Activated B cell treated with CpG ODN at 0.5 μM for 24 hours (primary cell): ENCODE data around the gene GBA2. TPM values are rescaled to one million over a fixed set of nuclear protein-coding genes. Genes with fewer than 3 reads are reported as not detected.

Source experiments
- ATAC-seq: fragments of 200-7000 bp; cut with Tn5 transposase; one replicate; pipeline ENCODE4 v1.10.0; 2021; ENCODE audit warnings: low read depth, mild to moderate bottlenecking, moderate library complexity
- CTCF ChIA-PET: fragments of 350-600 bp; sonication (Branson Sonifier 250); formaldehyde crosslinking; loops from one replicate; lab custom pipeline; 2021; ENCODE audit warnings: antibody characterized with exemption; lab: Charles Lee
- POLR2A ChIA-PET: fragments of 350-600 bp; sonication (Branson Sonifier 250); formaldehyde crosslinking; loops from one replicate; lab custom pipeline; 2021; ENCODE audit warnings: antibody characterized with exemption; lab: Charles Lee
- DNase-seq: peaks from one replicate; pipeline ENCODE4 v3.0.0; 2022
- H3K27ac Mint-ChIP-seq: one replicate; pipeline ENCODE4 v1.8.0; 2020; ENCODE audit warnings: mixed read lengths
- H3K27me3 Mint-ChIP-seq: one replicate; pipeline ENCODE4 v1.8.0; 2021; ENCODE audit warnings: mixed read lengths
- H3K36me3 Mint-ChIP-seq: one replicate; pipeline ENCODE4 v1.8.0; 2021; ENCODE audit warnings: low read depth, mixed read lengths
- H3K4me1 Mint-ChIP-seq: one replicate; pipeline ENCODE4 v1.8.0; 2021; ENCODE audit warnings: mixed read lengths
- H3K4me3 Mint-ChIP-seq: one replicate; pipeline ENCODE4 v1.8.0; 2020; ENCODE audit warnings: mild to moderate bottlenecking, mixed read lengths
- H3K9me3 Mint-ChIP-seq: one replicate; pipeline ENCODE4 v1.8.0; 2020; ENCODE audit warnings: mixed read lengths
- CTCF ChIP-seq: fragments of 200-600 bp; IDR thresholded peaks from one replicate; pipeline ENCODE4 v1.8.0; 2022; ENCODE audit warnings: antibody characterized with exemption, mild to moderate bottlenecking
- intact Hi-C: fragments of 100-400 bp; cut with micrococcal nuclease; formaldehyde crosslinking; loops from one replicate; pipeline ENCODE4 v1.15.1; 2024
- total RNA-seq: library from RNA; stranded (reverse); gene quantifications from 2 replicates; pipeline ENCODE4 v1.2.3, GENCODE V29; 2022

GBA2 gene
- total RNA-seq, 1 donor from 2014 or later = 104 TPM

DNA sequence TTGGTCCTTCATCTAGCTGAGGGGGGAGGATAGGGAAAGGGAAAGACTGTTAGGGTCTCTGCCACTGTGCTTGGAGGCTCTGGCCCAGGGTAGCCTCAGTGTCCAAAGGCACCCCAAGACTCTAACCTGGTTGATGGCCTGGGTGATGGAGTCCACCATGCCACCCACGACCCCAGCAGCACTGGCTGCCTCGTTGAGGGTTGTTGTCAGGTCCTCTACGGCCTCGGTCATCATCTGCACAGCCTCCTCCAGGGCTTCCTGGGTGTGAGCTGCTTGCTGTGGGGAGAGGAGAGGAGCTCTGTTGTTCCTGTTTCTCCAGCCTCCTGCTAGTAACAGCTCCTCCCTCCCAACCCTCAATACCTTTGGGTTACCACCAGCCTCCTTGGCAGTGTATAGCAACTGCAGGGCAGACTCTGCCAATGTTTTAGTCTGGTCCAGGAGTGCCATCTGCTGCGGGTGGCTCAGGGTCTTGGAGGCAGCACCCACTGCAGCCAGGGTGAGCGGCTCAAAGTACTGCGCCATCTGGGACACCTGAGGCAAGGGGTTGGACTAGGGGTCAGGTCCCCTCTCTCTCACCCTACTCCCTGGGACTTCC, 43.1 kb downstream of the GBA2 start:
- Mint-ChIP-seq H3K4me1 (no peaks in the 10 kb centered on the region), H3K27me3 (no peaks in the 10 kb centered on the region), H3K4me3 (no peak overlapping the region), H3K27ac (no peak overlapping the region), H3K9me3 (no peaks in the 10 kb centered on the region), H3K36me3 (peaks cover 8% of the 10 kb centered on the region)
- no peak for ATAC-seq
- no peak for TF ChIP-seq CTCF
- ChIA-PET POLR2A (interaction anchor here (1.1 to 1.5 kb wide), 2 partner anchors 10 to 44 kb away, joined by 3 to 10 read pairs; no protein-coding TSS in a partner anchor), CTCF (interaction anchor here (1.2 to 5.5 kb wide), 2 partner anchors 10 to 45 kb away, joined by 3 to 37 read pairs; no protein-coding TSS in a partner anchor)
- intact Hi-C loops = no loop called here
- no peak for DNase-seq

GRCh38 chr9:35705372-35705771, 43.7 kb downstream of the GBA2 start:
- peaks cover 2% of the 10 kb centered on the region for H3K36me3 Mint-ChIP-seq
- intact Hi-C loops = no loop called here
- no peak overlapping the region for H3K27ac Mint-ChIP-seq
- no peak for TF ChIP-seq CTCF
- ChIA-PET POLR2A (interaction anchor here (0.6 to 1.5 kb wide), 4 partner anchors 9 to 44 kb away, joined by 3 to 10 read pairs (median 4); partner anchors contain the start of gene TPM2), CTCF (interaction anchor here (5.5 kb wide), 1 partner anchor 10 kb away, joined by 37 read pairs; no protein-coding TSS in a partner anchor)
- no peaks in the 10 kb centered on the region for H3K4me1 Mint-ChIP-seq
- H3K4me3 Mint-ChIP-seq = no peak overlapping the region
- DNase-seq = no peak
- no peaks in the 10 kb centered on the region for H3K27me3 Mint-ChIP-seq
- no peak for ATAC-seq
- no peaks in the 10 kb centered on the region for H3K9me3 Mint-ChIP-seq

- Mint-ChIP-seq H3K27me3 (no peaks in the 10 kb centered on the region), H3K36me3 (no peaks in the 10 kb centered on the region), H3K27ac (no peak overlapping the region), H3K9me3 (no peaks in the 10 kb centered on the region), H3K4me1 (no peaks in the 10 kb centered on the region), H3K4me3 (no peak overlapping the region)
- intact Hi-C loops = no loop called here
- ChIA-PET POLR2A (interaction anchor here (0.5 to 1.3 kb wide), 2 partner anchors 14 to 53 kb away, joined by 3 to 4 read pairs; partner anchors contain the start of gene TPM2), CTCF (no interaction called here)
- no peak for ATAC-seq
- DNase-seq = no peak
- no peak for TF ChIP-seq CTCF
Observed at GRCh38 chr9:35703906-35704672, 44.9 kb downstream of the GBA2 start.

GRCh38 chr9:35702696-35703095, 46.3 kb downstream of the GBA2 start:
- ATAC-seq (no peak), DNase-seq (no peak)
- Mint-ChIP-seq H3K27ac (no peak overlapping the region), H3K4me3 (no peak overlapping the region), H3K27me3 (no peaks in the 10 kb centered on the region), H3K9me3 (no peaks in the 10 kb centered on the region), H3K36me3 (no peaks in the 10 kb centered on the region), H3K4me1 (no peaks in the 10 kb centered on the region)
- intact Hi-C loops = no loop called here
- TF ChIP-seq CTCF = no peak
- CTCF ChIA-PET = no interaction called here
- POLR2A ChIA-PET = no interaction called here

DNA sequence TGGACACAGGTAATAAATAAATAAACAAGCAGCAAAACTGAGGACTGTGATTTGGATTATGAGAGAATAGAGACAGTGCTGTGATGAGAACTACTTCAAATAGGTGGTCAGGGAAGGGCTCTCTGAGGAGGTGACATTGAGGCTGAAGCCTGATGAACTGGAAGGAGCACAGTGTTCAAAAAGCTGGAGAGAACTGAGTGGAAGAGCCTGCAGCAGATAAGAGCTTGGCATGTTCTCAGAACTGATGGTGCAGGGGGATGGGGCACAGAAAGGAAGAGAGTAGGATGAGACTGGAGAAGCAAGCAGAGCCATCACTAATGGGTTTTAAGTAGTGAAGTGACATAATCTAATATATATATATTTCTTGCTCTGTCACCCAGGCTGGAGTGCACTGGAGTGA, 48.1 kb downstream of the GBA2 start:
- intact Hi-C loops = no loop called here
- Mint-ChIP-seq H3K4me3 (no peak overlapping the region), H3K9me3 (no peaks in the 10 kb centered on the region), H3K27ac (no peak overlapping the region), H3K36me3 (no peaks in the 10 kb centered on the region), H3K4me1 (peaks cover 9% of the 10 kb centered on the region), H3K27me3 (no peaks in the 10 kb centered on the region)
- POLR2A ChIA-PET = no interaction called here
- DNase-seq (no peak), ATAC-seq (no peak)
- TF ChIP-seq CTCF = no peak
- CTCF ChIA-PET = interaction anchor here (1.2 kb wide), 1 partner anchor 26 kb away, joined by 3 read pairs; no protein-coding TSS in a partner anchor
